Mucosa of rectum (tissue), 2 donors: Measurements from ENCODE around the gene ZNF444.
"Not testable (repeated sequence)": the region's sequence is repeated elsewhere in the genome, so short reads cannot be mapped to it uniquely, and the experiment has no call there.

Experiments
- H3K27ac ChIP-seq, 2 donors: one replicate each; pipeline ENCODE4 v1.7.0; 2013; ENCODE audit warnings: inconsistent platforms in 2 of 2, low read depth in 2 of 2, low read length in 2 of 2
- H3K27me3 ChIP-seq, 2 donors: one replicate each; pipeline ENCODE4 v1.7.0; 2013; ENCODE audit warnings: low read length in 2 of 2; ENCODE audit not compliant: control insufficient read depth in 2 of 2, insufficient read depth in 2 of 2
- H3K36me3 ChIP-seq, 2 donors: one replicate each; pipeline ENCODE4 v1.7.0; 2013; ENCODE audit warnings: low read length in 2 of 2; ENCODE audit not compliant: control insufficient read depth in 2 of 2, insufficient read depth in 2 of 2
- H3K4me1 ChIP-seq, 2 donors: one replicate each; pipeline ENCODE4 v1.7.0; 2013; ENCODE audit warnings: low read length in 2 of 2, mild to moderate bottlenecking in 1 of 2; ENCODE audit not compliant: control insufficient read depth in 2 of 2, insufficient read depth in 2 of 2
- H3K4me3 ChIP-seq, 2 donors: one replicate each; pipeline ENCODE4 v1.7.0; 2013; ENCODE audit warnings: low read length in 2 of 2
- H3K9ac ChIP-seq, 2 donors: one replicate each; pipeline ENCODE4 v1.7.0; 2013; ENCODE audit warnings: low read length in 2 of 2, low read depth in 1 of 2, mild to moderate bottlenecking in 1 of 2
- H3K9me3 ChIP-seq, 2 donors: one replicate each; pipeline ENCODE4 v1.7.0; 2013; ENCODE audit warnings: low read length in 2 of 2; ENCODE audit not compliant: control insufficient read depth in 2 of 2
- donor health status: healthy.
- donor health status: Normal muscosa, but diverticular disease.

The ZNF444 gene

GRCh38 chr19:56146904-56147303, 5.8 kb downstream of the ZNF444 start:
- H3K9ac ChIP-seq = no peak overlapping the region
- H3K36me3 ChIP-seq = peaks cover 3 to 18% of the 10 kb centered on the region in 2 donors
- no peak overlapping the region for H3K4me3 ChIP-seq
- H3K9me3 ChIP-seq = no peaks in the 10 kb centered on the region
- H3K27me3 ChIP-seq = no peaks in the 10 kb centered on the region
- peaks cover 14 to 15% of the 10 kb centered on the region in 2 donors for H3K4me1 ChIP-seq
- H3K27ac ChIP-seq = no peak overlapping the region

DNA sequence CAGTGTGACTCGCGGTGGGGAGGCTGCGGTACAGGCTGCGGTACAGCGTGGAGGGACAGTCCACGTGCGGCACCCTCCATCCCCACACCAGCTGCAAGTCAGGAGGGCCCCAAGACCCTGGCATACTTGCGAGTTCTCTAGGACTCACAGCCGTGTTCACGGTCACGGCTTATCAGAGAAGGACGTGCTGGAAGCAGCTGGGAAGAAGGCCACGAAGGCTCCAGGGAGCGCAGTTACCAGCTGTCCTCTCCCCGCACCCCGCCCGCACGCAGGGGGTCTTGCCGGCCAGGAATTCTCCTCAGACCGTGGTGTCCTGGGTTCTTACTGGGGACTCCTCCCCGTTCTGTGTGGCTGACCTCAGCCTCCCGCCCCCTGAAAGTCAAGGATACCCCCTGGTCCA, 6.2 kb downstream of the ZNF444 start:
- Histone ChIP-seq H3K27ac (no peak overlapping the region), H3K9me3 (no peaks in the 10 kb centered on the region), H3K4me3 (no peak overlapping the region), H3K36me3 (peaks cover 3 to 18% of the 10 kb centered on the region in 2 donors), H3K27me3 (no peaks in the 10 kb centered on the region), H3K4me1 (peaks cover 11 to 12% of the 10 kb centered on the region in 2 donors), H3K9ac (no peak overlapping the region)

DNA sequence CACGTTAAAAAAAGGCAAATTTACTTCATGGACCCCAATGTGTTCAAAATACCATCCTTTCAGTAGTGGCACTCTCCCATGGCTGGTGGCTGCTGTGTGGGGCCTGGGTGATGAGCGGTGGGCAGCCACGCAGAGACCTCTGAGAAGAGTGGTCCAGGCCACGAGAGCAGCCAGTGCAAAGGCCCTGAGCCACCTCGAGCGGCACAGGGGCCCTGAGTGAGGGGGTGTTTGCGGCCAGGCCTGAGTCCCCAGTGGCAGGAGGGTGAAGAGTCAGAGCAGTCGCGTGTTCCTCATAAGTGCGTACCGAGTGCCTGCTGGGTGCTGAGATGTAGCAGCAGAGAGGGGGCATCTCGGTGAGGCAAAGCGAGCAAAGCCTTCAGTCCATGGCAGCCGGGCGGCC, 7.0 kb downstream of the ZNF444 start:
- peaks cover 3 to 18% of the 10 kb centered on the region in 2 donors for H3K36me3 ChIP-seq

GRCh38 chr19:56148955-56149655, 8.0 kb downstream of the ZNF444 start:
- not testable (repeated sequence) for H3K4me1 ChIP-seq, H3K9ac ChIP-seq, H3K4me3 ChIP-seq, H3K27me3 ChIP-seq, H3K27ac ChIP-seq, H3K9me3 ChIP-seq
- H3K36me3 ChIP-seq = peaks cover 3 to 18% of the 10 kb centered on the region in 2 donors

More for the DNA sequence above, 7.0 kb downstream of the ZNF444 start:
- no peak overlapping the region for H3K4me3 ChIP-seq
- H3K9me3 ChIP-seq = no peaks in the 10 kb centered on the region
- H3K27ac ChIP-seq = no peak overlapping the region
- H3K27me3 ChIP-seq = no peaks in the 10 kb centered on the region
- peaks cover 3 to 4% of the 10 kb centered on the region in 2 donors for H3K4me1 ChIP-seq
- no peak overlapping the region for H3K9ac ChIP-seq

- no peak overlapping the region for H3K27ac ChIP-seq
- peaks cover 3 to 21% of the 10 kb centered on the region in 2 donors for H3K36me3 ChIP-seq
- H3K4me1 ChIP-seq = no peaks in the 10 kb centered on the region
- H3K9me3 ChIP-seq = no peaks in the 10 kb centered on the region
- no peaks in the 10 kb centered on the region for H3K27me3 ChIP-seq
- H3K4me3 ChIP-seq = no peak overlapping the region
- H3K9ac ChIP-seq = no peak overlapping the region
Measured at GRCh38 chr19:56149656-56150038, 8.6 kb downstream of the ZNF444 start.

DNA sequence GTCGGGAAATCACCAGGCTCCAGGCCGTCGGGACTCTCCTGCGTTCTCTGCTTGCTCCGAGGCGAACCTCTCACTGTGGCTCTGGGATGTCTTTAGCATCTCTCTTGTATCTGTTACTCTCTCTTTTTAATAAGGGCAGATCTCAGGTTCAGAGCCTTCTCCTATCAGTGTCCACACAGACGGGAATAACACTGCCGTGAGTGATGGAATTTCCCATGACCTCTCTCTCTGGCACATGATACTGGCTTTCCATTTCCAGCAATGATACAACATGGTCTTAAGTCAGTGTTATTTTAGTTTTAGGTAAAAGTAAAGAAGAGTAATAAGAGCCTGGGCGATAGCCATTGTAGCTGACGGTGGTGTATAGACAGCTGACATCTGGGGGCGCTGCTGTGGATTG, 9.3 kb downstream of the ZNF444 start:
- Histone ChIP-seq H3K4me1 (no peaks in the 10 kb centered on the region), H3K4me3 (no peak overlapping the region), H3K36me3 (peaks cover 3 to 24% of the 10 kb centered on the region in 2 donors), H3K9me3 (no peaks in the 10 kb centered on the region), H3K9ac (no peak overlapping the region), H3K27me3 (no peaks in the 10 kb centered on the region), H3K27ac (no peak overlapping the region)

- Histone ChIP-seq H3K9me3 (no peaks in the 10 kb centered on the region), H3K27me3 (no peaks in the 10 kb centered on the region), H3K36me3 (peaks cover 6 to 28% of the 10 kb centered on the region in 2 donors), H3K4me1 (peaks cover 4 to 10% of the 10 kb centered on the region in 2 donors), H3K9ac (no peak overlapping the region), H3K27ac (no peak overlapping the region), H3K4me3 (no peak overlapping the region)
Measured at GRCh38 chr19:56152644-56153043, 11.6 kb downstream of the ZNF444 start.

GRCh38 chr19:56153507-56153906, 12.4 kb downstream of the ZNF444 start:
- no peak overlapping the region for H3K9ac ChIP-seq
- H3K27me3 ChIP-seq = no peaks in the 10 kb centered on the region
- no peak overlapping the region for H3K4me3 ChIP-seq
- H3K9me3 ChIP-seq = no peaks in the 10 kb centered on the region
- no peak overlapping the region for H3K27ac ChIP-seq
- peaks cover 4 to 10% of the 10 kb centered on the region in 2 donors for H3K4me1 ChIP-seq
- peaks cover 3 to 24% of the 10 kb centered on the region in 2 donors for H3K36me3 ChIP-seq

DNA sequence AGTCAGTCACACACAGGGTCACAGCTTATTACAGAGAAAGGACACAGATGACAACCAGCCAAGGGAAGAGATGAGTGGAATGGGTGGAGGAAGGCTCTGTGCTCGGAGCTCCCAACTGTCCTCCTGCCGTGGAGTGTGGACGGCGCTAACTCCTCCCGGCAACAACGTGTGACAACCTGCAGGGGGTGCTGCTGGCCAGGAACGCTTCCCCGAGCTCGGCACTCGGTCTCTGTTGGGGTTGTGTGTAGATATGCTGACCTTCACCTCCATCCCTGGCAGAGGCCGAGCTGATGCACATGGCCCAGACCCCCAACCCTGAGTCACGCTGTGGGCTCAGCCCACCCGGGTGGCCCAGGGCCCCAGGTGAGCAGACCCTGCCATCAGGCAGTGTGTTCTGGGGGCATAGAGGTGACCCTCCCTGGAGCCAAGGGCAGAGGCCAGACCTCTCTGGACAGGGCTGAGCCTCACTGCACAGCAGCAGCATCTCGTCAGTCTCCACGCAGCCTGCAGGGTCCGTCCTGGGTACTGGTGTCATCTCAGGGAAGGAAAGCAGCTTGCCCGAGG, 14.1 kb downstream of the ZNF444 start:
- no peaks in the 10 kb centered on the region for H3K9me3 ChIP-seq
- no peak overlapping the region for H3K4me3 ChIP-seq
- no peaks in the 10 kb centered on the region for H3K27me3 ChIP-seq
- peaks cover 14 to 24% of the 10 kb centered on the region in 2 donors for H3K36me3 ChIP-seq
- H3K9ac ChIP-seq = no peak overlapping the region
- no peak overlapping the region for H3K27ac ChIP-seq
- peaks cover 4 to 10% of the 10 kb centered on the region in 2 donors for H3K4me1 ChIP-seq

DNA sequence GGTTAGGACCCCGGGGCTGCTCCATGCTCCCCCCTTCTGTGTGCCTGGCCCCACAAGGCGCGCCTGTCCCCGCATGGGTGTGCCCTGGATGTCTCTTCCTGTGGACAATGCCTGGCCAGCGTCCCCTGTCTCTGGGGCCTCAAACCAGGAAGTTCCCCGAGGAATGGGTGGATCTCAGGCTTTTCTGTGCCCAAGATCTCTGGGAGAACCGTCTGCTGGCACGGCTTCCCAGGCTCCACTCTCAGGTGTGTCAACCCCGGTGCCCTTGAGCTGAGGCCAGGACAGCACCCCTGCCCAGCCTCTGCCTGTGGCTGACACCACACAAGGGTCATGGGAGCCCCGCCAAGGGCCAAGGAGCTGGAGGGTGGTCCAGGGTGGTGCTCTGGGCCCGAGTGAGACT, 15.7 kb downstream of the ZNF444 start:
- Histone ChIP-seq H3K4me1 (peaks cover 4 to 10% of the 10 kb centered on the region in 2 donors), H3K4me3 (no peak overlapping the region), H3K9me3 (no peaks in the 10 kb centered on the region), H3K27me3 (no peaks in the 10 kb centered on the region), H3K27ac (peak overlapping the region; percentile 71 to 72), H3K9ac (peak overlapping the region; percentile 9 to 32), H3K36me3 (peaks cover 14 to 26% of the 10 kb centered on the region in 2 donors)
